GM18511 (cell line): ENCODE measurements around the gene UBAC2.

Source experiments
- ATAC-seq: cut with Tn5 transposase; IDR thresholded peaks from one replicate; pipeline ENCODE4 v1.9.1; 2021; ENCODE audit warnings: mild to moderate bottlenecking, moderate library complexity; ENCODE audit not compliant: unreplicated experiment

UBAC2 gene, protein sequence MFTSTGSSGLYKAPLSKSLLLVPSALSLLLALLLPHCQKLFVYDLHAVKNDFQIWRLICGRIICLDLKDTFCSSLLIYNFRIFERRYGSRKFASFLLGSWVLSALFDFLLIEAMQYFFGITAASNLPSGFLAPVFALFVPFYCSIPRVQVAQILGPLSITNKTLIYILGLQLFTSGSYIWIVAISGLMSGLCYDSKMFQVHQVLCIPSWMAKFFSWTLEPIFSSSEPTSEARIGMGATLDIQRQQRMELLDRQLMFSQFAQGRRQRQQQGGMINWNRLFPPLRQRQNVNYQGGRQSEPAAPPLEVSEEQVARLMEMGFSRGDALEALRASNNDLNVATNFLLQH

DNA sequence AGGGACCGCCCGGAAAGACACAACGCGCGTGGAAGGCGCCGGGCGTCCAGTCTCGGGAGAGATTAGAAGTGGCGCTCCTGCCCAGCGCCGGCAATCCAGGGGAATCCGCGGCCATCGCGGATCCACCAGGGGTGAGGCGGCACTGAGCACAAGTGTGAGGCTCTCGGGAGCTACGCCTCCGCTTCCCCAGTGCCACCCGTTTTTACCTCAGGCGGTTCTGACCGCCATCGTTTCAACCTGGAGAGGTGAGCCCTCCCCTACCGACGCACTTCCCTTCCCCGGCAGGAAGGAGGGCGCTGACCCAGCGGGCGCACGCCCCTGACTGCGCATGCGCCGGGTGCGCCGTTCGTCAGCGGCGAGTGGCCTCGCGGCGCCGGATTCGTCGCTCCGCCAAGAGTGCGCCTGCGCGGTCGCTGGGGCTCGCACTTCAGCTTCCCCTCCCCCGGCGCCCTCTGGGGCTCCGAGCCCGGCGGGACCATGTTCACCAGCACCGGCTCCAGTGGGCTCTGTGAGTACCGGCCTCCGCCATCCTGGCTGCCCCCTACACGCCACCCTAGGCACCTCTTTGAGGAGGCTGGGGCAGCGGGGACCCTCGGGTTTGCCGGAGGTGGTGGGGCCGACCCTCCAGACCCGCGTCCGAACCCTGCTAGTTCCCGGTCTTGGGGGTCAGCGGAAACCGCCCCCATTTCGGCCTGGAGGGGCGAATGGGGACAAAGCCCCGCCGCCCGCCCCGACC lies at the start of gene UBAC2:
TSS of gene UBAC2 (plus strand) at position 423 of the 736 bp plus-strand sequence. CDS start at position 478, 55 bp downstream.
- peak; percentile 71 for ATAC-seq

DNA sequence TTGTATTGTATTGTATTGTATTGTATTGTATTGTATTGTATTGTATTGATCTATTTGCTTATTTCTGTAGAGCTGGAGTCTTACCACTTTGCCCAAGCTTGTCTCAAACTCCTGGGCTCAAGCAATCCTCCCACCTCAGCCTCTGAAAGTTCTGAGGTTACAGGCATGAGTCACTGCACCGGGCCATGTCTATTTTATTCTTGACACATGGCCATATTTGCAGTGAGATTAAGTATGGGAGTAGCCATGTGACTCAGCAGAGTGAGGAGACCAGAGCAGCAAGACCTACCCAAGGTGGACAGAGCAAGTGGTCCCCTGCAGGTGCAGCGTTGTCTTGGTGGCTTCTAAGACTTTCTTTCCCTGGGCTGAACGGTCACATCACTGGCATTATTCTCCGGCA lies 49.1 kb upstream of the UBAC2 start:
- peak; percentile 97 for ATAC-seq

DNA sequence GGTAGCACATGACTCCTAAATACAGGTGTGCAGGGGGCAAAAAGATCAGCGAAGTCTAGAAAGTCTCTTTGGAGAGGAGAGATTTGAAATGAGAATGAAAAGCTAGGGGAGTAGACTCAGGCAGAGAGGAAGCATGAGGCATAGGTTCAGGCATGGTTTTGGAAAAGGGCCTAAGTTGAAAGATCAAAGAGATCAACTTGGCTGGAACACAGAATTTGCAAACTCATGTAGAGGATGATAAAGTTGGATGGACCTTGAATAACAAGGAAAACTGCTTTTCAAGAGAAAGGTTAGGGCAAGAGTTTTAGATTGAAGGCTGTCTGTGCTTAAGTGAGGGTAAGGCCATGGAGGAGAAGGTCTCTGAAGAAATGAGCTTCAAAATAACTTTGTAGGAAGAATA lies 47.4 kb upstream of the UBAC2 start:
- no peak for ATAC-seq

DNA sequence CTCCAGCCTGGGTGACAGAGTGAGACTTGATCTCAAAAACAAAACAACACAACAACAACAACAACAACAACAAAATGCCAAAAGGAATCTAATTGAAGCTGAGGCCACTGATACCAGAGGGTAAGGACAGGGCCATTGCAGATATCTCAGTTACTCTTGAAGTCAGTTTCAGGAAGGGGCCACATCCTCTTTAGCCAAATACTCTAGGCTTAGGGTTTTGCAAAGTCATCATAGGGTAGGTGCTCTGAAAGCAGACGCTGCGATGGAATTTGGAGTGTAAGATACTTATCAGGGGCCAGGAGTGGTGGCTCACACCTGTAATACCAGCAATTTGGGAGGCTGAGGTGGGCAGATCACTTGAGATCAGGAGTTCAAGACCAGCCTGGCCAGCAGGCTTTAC lies 46.6 kb upstream of the UBAC2 start:
- ATAC-seq, result no peak

DNA sequence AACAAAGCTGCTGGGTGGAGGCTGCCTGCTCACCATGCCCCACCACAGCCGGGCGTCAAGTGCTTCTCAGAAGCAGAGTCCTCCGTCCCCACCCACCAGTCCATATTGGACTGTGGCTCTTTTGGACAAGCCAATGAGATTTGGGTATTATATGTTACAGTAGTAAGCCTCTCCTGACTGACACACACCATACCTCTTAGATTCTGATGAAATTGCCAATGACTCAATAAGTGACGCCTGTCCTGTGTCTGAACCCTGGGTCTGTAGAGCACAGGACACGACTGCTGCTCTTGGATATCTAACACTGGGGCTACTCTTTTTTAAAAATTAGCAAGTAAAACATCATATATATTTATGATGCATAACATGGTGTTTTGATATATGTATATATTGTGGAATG lies 44.8 kb upstream of the UBAC2 start:
- ATAC-seq, result no peak

DNA sequence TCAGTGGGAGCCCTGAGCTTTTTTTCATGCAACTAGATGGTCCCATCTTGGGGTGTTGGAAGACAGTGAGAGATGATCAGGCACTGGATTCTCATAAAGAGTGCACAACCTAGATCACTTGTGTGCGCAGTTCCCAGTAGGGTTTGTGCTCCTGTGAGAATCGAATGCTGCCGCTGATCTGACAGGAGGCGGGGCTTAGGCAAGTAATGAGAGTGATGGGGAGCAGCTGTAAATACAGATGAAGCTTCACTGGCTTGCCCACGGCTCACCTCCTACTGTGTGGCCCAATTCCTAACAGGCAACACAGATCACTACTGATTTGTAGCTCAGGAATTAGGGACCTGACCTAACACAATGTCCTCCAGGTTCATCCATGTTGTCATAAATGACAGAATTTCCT lies 43.6 kb upstream of the UBAC2 start:
- no peak for ATAC-seq

DNA sequence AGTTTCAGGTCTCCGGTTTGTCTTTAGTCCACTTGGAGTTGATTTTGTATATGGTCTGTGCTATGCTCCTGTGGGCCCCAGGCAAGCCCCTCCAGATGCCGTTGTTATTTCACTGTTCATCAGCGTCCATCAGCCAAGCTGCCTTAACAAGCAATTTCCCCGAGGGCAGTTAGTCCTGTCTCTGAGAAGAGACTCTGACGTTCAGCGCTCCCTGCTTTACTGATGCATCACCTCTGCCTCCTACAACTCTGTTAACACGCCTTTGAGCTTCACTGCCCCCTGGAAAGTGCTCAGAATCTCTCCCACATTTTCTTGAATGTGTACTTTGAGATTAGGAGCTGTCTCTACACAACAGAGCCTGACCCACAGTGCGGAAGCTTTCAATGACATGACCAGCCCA lies 41.8 kb upstream of the UBAC2 start:
- no peak for ATAC-seq

DNA sequence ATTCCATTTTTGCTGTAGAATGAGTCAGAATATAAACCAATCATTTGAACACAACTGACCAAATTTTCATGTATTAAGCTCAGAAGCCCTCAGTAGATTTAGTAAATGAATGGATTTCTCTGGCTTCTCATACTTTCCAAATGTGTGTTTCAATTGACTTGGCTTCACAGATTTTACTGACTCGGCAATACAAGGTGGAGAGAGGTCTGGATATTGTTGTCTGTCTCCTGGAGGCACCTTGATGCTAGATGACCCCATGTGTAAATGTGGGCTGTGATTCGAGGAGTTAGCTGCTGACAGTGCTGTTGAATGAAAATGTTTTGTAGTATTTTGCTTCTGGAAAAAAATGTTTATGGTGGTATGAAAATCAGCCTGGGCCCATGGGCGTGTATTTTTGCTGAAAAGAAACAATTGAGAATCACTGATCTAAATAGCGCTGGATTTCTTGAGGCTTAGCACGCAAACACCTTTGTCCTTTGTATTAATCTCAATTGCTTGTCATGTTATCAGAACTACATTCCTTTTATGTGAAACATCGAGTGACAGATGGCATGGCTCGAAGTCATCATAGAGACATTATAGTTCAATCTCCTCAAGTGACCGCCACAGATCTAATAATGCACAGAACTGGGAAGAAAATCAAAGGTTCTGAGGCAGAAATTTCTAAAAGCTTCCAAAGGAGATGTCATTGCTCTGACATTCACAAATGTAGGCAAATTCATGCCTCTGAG lies 41.2 kb upstream of the UBAC2 start:
- ATAC-seq, result no peak

DNA sequence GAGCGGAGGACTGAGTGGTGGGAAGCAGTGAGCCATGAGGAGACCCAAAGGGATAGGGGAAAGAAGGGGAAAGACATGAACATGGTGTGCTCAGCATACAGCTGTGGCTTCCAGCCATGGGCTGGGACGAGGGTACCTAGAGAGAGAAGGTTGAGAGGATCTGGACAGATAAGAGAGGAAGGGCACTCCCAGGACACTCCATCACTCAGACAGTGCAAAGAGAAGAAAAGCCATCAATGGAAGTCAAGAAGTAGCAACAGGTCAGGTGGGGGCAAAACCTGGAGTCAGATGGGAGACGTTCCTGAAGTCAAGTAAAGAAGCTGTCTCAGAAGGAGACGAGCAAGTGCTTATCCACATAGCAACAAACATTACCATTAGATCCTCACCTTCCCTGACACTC lies 40.2 kb upstream of the UBAC2 start:
- ATAC-seq, result no peak

DNA sequence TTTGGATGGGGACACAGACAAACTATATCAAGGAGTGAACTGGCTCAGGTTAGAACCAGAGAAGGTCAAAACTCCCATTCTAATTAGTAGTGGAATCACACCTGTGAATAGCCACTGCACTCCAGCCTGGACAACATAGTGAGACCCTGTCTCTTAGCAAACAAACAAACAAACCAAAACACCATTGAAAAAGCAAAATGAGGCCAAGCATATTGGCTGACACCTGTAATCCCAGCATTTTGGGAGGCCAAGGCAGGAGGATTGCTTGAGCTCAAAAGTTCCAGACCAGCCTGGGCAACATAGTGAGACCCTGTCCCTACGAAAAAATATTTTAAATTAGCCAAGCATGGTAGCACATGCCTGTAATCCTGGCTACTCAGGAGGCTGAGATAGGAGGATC lies 39.1 kb upstream of the UBAC2 start:
- ATAC-seq, result no peak

DNA sequence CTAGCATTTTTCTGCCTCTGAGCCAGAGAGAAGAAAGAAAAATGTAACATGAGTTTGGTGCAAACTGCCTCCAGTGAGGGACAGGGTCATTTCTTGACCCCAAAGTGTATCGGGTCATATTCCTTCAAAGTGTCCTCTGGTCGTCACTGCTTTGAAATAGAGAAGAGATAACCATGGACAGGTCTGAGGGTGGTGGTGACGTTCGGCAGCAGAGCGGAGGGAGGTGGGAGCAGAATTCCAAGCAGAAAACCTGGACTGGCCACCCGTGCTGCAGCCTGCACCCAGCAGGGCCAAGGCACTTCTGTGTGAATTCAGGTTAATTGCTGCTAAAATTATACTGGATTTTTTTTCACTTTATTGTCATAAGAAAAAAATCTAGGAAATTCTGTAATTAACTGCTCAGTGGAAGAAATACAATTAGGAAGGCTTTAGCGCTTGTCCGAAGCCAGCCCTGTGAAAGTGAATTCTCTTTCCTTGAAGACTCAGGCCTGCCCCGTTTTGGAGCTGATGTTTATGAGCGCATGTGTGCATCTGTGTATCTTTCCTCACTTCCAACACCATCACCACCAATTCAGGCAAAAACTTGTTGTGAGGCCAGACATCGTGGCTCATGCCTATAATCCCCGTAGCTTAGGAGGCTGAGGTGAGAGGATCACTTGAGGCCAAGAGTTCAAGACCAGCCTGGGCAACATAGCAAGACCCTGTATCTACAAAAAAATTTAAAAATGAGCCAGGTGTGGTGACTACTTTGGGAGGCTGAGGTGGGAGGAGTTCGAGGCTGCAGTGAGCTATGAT lies 37.9 kb upstream of the UBAC2 start:
- ATAC-seq, result no peak

DNA sequence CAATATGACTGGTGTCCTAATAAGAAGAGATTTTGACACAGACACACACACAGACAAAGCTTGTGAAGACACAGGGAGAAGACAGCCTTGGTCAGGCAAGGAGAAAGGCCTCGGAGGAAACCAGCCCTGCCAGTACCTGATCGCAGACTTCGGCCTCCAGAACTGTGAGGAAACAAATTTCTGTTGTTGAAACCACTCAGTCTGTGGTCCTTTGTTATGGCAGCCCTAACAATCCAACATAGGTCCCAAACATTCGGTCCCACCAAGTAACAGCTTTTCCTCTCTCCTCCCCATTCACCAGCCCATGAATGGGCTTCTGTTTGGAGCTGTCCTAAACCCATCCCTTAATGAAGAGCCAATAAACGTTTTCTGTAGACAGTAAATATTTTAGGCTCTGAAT lies 36.4 kb upstream of the UBAC2 start:
- no peak for ATAC-seq

DNA sequence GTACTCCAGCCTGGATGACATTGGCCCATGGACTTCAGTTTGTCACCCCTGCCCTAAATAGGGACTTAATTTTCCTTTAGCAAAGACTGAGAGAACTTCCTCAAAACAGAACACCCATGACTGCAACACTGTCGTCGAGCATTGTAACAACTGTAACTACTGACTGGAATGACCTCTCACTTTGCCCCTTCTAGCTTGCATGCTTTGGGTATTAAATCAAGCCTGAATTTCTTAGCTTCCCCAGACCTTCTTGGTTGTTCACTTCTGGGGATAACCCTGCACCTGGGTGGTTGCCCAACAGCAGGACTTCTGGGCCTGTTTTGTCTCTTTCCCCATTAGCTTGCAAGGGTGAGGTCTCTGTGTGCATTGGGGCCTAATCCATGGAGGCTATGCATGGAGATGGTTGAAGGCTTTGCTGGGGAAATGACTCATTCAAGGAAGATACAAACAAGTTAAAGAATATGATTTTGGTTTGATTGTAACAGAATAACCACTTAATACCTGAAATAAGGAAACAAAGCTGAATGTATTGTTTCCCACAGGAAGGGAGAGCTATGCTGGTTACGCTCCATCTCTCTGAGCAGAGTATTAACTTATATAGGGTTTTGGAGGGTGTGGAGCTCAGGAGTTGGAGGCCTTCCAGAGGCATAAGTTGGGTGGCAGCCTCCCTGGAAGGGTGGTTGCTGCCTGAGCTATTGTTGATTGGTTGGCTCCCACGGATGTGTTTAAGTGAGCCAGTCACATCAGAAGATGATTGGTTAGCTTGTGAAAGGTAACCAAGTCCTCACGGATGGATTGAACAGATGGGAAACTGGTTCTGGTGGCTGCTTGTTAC lies 34.7 kb upstream of the UBAC2 start:
- ATAC-seq, result no peak

DNA sequence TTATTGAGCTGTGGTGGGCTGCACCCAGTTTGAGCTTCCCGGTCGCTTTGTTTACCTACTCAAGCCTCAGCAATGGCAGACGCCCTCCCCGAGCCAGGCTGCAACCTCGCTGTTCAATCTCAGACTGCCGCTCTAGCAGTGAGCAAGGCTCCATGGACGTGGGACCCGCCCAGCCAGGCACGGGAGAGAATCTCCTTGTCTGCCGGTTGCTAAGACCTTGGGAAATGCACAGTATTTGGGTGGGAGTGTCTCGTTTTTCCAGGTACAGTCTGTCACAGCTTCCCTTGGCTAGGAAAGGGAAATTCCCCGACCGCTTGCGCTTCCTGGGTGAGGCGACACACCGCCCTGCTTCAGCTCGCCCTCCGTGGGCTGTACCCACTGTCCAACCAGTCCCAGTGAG lies 27.7 kb upstream of the UBAC2 start:
- no peak for ATAC-seq

DNA sequence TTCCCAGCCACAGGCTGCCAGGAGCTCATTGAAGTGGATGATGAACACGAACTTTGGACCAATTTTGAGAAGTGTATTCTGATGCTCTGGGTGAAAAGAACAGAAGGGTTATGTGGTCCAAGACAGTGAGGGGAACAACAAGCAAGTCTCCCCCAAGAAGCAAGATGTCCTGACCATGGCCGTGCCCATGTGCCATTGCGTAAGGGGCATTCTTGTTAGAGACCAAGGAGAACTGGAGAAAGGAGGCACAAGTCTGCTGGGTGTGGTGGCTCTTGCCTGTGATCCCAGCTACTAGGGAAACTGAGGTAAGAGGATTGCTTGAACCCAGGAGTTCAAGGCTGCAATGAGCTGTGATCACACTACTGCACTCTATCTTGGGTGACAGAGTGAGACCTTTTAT lies 27.0 kb upstream of the UBAC2 start:
- ATAC-seq, result no peak

DNA sequence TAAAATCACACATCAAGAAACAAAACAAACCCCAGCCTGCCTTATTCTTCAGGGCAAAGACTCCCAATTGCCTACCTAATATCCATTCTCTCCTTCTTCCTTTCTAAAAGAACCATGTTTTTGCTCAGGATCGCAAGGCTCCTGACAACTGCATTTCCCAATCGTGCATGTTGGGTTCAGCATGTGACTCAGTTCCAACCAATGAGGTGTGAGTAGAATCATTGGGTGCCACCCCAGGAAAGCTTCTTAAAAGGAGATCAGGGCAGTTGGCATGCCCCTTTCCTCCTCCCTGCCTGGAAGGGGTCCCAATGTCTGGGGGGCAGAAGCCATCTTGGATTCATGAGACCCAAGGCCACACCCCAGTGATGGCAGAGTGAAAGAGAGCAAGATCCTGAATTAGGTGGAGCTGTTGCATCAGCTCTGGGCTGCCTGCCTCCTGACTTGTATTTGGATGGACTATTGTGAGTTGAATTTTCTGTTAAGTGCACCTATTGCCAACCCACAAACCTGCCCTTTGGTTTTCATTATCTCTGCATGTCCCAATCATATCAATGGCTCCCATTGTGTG lies 26.0 kb upstream of the UBAC2 start:
- ATAC-seq, result no peak

DNA sequence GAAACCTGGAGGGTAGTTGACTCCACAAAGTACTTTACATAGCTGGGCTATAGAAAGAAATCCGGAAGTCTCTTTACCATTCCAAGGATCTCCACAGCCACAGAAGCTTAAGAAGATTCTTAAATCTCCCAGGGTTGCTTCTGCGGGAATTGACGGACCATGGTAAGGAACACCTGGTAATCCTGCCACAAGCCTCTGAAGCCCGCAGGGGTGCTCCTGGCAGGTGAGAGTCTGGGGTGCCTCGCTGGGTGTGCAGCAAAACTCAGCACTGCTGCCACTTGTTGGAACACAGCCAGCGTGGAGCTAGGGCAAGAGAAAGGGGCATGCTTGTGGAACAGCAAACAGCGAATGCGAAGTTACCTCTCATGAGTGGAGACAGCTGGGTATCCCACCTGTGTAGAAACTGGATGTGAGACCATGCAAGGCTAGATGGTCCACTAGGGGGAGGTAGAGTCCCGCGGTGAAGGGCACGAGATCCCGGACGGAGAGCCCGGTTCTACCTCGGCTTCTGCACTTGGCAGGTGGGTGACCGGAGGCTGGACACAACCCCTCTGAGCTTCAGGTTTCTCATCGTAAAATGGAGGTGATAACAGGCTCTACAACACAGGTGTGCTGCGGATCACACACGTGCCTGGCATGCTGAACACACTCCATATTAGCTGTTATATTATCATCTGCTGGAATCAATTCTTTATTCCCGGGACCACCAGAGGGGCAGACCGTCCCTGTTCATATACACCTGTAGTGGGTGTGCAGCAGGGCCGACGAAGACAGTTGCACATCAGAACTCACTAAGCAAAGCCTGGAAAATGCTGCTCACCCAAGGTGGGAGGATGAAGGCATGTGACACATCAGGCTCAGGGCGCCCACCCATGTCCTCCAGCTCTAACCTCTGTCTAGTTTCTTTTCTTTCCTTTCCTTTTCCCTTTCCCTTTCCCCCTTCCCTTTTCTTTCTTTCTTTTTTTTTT lies 24.1 kb upstream of the UBAC2 start:
- ATAC-seq, result peak; percentile 76

DNA sequence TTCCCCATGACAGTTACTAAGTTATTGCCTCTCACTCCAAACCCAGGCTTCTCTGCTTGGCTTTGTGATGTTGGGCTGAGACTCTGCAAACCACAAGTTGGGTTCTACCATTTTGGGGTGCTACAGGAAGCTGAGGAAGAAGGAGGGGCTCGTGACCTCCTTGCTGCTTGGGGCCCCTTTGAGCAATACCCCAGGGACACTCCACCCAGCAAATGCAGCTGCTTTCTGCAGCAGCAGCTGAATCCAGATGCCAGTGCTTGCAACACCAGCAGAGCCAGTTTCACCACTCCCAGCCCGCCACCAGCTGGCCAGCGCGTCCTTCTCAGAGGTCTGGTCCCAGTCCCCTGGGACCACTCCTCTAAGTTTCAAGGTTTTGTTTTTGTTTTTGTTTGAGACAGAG lies 22.0 kb upstream of the UBAC2 start:
- ATAC-seq, result peak; percentile 83

DNA sequence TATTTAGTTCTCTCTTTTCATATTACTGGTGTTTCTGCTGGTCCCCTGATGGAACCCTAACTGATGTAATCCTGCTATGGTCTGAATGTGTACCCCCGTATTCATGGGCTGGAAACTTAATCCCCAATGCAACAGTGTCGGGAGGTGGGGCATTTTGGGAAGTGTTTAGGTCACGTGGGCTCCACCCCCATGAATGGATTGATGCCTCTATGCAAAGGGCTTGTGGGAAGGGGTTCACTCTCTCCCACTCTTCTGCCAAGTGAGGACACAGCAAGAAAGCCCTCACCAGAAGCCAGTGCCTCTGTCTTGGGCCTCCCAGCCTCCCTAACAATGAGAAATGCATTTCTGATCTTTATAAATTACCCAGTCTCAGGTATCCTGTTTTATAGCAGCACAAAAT lies 21.2 kb upstream of the UBAC2 start:
- ATAC-seq, result no peak
